ENCODE data around the gene THSD7B.

Gene THSD7B

DNA sequence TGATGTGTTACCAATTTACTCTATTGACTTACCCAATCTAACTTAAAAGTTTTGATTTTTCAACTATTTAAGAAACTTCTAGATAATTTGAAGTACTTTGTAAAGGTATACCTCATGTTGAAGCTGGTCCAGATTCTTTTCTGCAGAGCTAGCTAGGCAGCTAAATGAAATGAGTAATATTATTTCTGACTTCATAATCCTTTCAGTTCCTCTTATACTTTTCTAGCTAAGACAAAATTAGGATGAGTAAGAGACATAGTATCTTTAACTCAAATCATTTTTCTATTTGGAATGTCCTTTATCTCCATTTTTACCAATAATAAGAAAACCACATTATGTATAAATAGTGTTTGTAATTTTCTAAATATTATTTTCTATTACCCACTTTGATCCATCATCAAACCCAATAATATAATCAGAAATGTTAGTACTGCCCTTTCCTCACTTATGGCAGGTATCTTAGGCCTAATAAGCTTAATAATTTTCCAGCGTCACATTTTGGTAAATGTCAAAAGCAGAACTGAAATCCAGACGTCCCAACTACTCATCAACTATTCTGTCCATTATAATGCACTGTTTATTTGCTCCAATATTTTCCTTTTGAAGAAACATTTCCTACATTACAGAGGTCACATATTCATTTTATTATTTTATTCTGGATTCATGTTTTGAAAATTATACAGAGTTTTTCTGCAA, 456.6 kb downstream of the THSD7B start:
- DNase-seq (ENCODE audit: low read depth), result no peak
- TF ChIP-seq, protein P1, sequence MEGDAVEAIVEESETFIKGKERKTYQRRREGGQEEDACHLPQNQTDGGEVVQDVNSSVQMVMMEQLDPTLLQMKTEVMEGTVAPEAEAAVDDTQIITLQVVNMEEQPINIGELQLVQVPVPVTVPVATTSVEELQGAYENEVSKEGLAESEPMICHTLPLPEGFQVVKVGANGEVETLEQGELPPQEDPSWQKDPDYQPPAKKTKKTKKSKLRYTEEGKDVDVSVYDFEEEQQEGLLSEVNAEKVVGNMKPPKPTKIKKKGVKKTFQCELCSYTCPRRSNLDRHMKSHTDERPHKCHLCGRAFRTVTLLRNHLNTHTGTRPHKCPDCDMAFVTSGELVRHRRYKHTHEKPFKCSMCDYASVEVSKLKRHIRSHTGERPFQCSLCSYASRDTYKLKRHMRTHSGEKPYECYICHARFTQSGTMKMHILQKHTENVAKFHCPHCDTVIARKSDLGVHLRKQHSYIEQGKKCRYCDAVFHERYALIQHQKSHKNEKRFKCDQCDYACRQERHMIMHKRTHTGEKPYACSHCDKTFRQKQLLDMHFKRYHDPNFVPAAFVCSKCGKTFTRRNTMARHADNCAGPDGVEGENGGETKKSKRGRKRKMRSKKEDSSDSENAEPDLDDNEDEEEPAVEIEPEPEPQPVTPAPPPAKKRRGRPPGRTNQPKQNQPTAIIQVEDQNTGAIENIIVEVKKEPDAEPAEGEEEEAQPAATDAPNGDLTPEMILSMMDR (IDR thresholded peaks at IDR 0.05; ENCODE audit: low read depth, low read length, missing control alignments), result no peak
- H3K4me3 ChIP-seq (ENCODE audit: low read depth, low read length), result no peak overlapping the region

DNA sequence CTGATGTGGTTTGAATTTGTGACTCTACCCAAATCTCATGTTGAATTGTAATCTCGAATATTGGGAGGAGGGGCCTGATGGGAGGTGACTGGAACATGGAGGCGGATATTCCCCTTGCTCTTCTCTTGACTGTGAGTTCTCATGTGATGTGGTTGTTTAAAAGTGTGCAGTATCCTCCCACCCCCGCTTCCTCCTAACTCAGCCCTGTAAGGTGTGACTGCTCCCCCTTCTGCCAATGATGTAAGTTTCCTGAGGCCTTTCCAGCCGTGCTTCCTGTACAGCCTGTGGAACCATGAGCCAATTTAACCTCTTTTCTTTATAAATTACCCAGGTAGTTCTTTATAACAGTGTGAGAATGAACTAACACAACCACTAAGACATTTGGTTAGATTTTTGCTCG, 458.4 kb downstream of the THSD7B start:
- no peak for DNase-seq (ENCODE audit: low read depth)
- no peak overlapping the region for H3K4me3 ChIP-seq (ENCODE audit: low read depth, low read length)
- TF ChIP-seq, protein P1 (IDR thresholded peaks at IDR 0.05; ENCODE audit: low read depth, low read length, missing control alignments), result no peak

DNA sequence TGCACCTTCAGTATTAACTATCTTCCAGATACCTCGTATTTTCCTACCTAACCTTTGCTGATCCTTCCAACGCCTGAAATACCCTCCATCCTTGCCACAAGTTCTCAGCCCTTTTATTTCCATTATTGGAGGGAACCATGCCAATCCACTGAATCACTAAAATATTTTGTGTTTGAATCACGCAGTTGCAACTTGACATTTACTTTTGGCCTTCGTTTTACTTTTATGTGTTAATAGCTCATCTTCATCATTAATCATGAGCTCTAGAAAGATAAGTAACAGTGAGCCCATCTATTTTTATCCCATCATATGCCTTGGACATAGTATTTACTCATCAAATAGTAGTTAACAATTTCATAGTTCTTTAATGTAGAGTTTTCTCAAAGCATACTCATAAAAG, 463.2 kb downstream of the THSD7B start:
- H3K4me3 ChIP-seq (ENCODE audit: low read depth, low read length), result no peak overlapping the region
- DNase-seq (ENCODE audit: low read depth), result no peak
- TF ChIP-seq, protein P1 (IDR thresholded peaks at IDR 0.05; ENCODE audit: low read depth, low read length, missing control alignments), result no peak

DNA sequence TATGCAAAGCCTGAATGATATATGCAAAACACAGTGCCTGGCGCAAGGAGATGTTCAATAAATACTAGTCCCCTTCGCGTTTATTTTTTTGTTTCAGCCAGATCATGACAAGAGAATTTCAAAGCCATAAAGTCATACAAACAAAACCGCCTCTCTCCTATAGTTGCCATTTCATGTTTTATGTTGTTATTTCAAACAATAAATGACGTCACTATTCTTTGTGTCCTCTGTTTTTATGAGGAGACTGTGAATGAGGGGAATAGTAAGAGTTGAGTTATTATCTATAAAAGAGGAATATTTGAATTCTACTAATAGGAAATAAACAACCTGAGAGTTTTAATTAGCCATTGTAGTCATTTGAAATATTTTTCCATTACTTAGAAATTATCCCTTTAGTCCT, 464.5 kb downstream of the THSD7B start:
- H3K4me3 ChIP-seq (ENCODE audit: low read depth, low read length), result no peak overlapping the region
- no peak for DNase-seq (ENCODE audit: low read depth)
- TF ChIP-seq, protein P1 (IDR thresholded peaks at IDR 0.05; ENCODE audit: low read depth, low read length, missing control alignments), result no peak

DNA sequence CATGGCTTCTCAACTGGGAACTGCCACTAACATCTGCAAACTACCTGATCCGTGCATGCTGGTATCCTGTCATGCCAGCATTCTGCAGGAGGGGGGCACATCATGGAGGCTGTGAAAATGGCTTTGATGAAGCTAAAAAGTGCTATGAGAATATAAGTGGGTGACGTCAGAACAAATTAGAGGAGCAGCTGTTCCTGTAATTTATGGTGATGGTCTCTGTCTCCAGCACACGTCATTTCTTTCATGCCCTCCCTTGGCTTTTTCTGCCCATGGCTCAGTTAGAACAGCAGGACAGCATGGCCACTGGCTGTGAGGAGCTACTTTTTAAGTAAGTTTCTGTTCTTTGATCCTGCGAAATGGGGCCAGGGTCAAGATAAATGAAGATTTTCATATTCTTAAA, 466.3 kb downstream of the THSD7B start:
- no peak for DNase-seq (ENCODE audit: low read depth)
- H3K4me3 ChIP-seq (ENCODE audit: low read depth, low read length), result no peak overlapping the region
- TF ChIP-seq, protein P1 (IDR thresholded peaks at IDR 0.05; ENCODE audit: low read depth, low read length, missing control alignments), result no peak

DNA sequence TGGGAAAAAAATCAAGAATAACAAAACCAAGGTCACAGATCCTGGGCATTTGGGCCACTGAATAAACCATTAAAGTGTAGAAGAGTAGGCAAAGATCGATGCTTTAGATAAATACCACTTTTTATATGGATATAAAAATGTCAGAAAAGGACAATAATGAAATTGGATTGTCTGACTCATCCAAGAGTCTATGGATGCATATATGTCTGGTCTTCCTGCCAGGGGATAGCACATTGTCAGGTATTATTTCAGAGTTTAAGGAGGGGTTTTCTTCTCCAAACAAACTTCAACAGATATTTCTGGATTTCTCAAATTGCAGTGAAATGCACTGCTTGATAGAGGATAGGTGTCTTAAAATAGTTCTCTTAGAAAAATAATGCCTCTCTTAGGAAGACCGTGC, 466.7 kb downstream of the THSD7B start:
- TF ChIP-seq, protein P1 (IDR thresholded peaks at IDR 0.05; ENCODE audit: low read depth, low read length, missing control alignments), result no peak
- no peak for DNase-seq (ENCODE audit: low read depth)
- no peak overlapping the region for H3K4me3 ChIP-seq (ENCODE audit: low read depth, low read length)

DNA sequence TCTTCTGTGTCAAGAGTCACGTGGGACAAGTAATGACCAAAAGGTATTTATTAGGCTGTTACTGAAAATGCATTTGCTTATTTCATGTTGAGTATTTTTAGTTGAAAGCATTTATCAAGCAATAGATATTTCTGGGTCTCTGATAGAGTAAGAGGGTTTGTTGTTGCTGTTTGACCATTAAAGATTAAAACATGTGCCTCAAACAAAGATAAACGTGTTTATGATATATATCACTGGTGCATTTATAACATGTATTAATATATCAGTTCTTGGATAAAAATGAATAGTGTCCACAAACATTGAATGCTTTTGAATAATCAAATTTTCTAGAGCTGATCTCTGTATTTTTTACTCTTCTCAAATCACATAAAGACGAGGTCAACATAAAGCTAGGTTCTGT, 467.7 kb downstream of the THSD7B start:
- TF ChIP-seq, protein P1 (IDR thresholded peaks at IDR 0.05; ENCODE audit: low read depth, low read length, missing control alignments), result no peak
- no peak overlapping the region for H3K4me3 ChIP-seq (ENCODE audit: low read depth, low read length)
- DNase-seq (ENCODE audit: low read depth), result no peak

Measured in GM12864 (cell line).